ENCODE results near the gene GINS2.

Gene GINS2

DNA sequence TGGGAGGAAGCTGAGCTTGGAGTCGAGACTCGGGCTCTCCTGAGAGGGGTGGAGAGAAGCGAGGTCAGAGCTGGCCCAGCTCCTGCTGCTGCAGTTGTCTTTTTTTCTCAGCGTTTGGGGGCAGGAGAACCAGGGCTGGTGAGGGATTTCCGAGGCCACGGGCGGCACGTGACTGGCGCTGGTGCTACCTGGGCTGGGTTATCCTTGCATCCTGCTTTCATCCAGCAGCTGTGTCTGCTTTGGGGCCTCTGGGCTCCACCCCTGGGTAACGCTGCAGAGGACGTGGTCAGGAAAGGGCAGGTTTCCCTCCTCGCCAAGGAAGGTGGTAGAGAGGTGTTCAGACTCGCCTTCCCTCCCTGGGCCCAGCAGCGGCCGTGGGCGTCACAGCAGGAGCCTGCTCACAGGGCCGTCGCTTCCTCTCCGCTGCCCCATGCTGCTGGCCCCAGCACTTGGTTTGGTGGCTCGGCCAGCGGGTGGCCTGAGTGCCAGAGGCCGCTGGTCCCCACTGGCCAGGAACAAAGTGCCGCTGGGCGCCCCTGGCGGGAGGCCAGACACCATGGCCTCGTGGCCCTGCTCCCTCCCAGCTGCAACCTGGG is 53.1 kb downstream of the GINS2 start:
- no peak overlapping the region for H3K4me3 ChIP-seq (ENCODE audit: insufficient read depth in 1 of 2, low read depth in 1 of 2, low read length in 2 of 2)
- no peak overlapping the region for H2AFZ ChIP-seq (ENCODE audit: low read depth, low read length)
- no peak overlapping the region for H3K9ac ChIP-seq (ENCODE audit: low read length)
- H3K27ac ChIP-seq (ENCODE audit: low read length, poor library complexity, severe bottlenecking), result no peak overlapping the region
- peaks cover 0 to 81% of the 10 kb centered on the region in 2 experiments for H3K36me3 ChIP-seq (ENCODE audit: control insufficient read depth in 1 of 2, insufficient read depth in 2 of 2, low read depth in 1 of 2, low read length in 2 of 2)
- no peak overlapping the region for H2BK15ac ChIP-seq (ENCODE audit: low read depth, poor library complexity, severe bottlenecking)
- H3K9me3 ChIP-seq (ENCODE audit: control insufficient read depth, low read length), result no peaks in the 10 kb centered on the region
- peaks cover 57% of the 10 kb centered on the region for H3K79me1 ChIP-seq (replicated peaks; ENCODE audit: low read length, poor library complexity, severe bottlenecking)
- H4K8ac ChIP-seq (ENCODE audit: low read length), result no peak overlapping the region
- no peak overlapping the region for H3K4me2 ChIP-seq (ENCODE audit: low read length, poor library complexity, severe bottlenecking)
- no peak overlapping the region for H2BK12ac ChIP-seq (ENCODE audit: low read length in 2 of 2)
- H2BK5ac ChIP-seq (ENCODE audit: low read depth, low read length, poor library complexity, severe bottlenecking), result no peak overlapping the region
- no peak overlapping the region for H4K91ac ChIP-seq (ENCODE audit: low read length)
- H3K27me3 ChIP-seq (ENCODE audit: control insufficient read depth in 1 of 2, insufficient read depth in 1 of 2, low read length in 2 of 2), result no peaks in the 10 kb centered on the region
- H3K4ac ChIP-seq (ENCODE audit: low read depth in 1 of 2, low read length in 2 of 2), result no peak overlapping the region
- H2BK120ac ChIP-seq (ENCODE audit: low read depth, low read length), result no peak overlapping the region
- peaks cover 37% of the 10 kb centered on the region for H3K4me1 ChIP-seq (ENCODE audit: control insufficient read depth, insufficient read depth, low read depth, low read length)
- no peak for DNase-seq
- WGBS, result 94% methylated on average over 26 of the region's 26 CpGs
- H3K23ac ChIP-seq (ENCODE audit: low read length in 2 of 2), result no peak overlapping the region
- no peak overlapping the region for H3K18ac ChIP-seq (ENCODE audit: low read depth in 1 of 2, low read length in 2 of 2)
- no peak overlapping the region for H3K14ac ChIP-seq (ENCODE audit: low read length in 2 of 2)
- H2AK5ac ChIP-seq (ENCODE audit: low read length, severe bottlenecking), result no peak overlapping the region

DNA sequence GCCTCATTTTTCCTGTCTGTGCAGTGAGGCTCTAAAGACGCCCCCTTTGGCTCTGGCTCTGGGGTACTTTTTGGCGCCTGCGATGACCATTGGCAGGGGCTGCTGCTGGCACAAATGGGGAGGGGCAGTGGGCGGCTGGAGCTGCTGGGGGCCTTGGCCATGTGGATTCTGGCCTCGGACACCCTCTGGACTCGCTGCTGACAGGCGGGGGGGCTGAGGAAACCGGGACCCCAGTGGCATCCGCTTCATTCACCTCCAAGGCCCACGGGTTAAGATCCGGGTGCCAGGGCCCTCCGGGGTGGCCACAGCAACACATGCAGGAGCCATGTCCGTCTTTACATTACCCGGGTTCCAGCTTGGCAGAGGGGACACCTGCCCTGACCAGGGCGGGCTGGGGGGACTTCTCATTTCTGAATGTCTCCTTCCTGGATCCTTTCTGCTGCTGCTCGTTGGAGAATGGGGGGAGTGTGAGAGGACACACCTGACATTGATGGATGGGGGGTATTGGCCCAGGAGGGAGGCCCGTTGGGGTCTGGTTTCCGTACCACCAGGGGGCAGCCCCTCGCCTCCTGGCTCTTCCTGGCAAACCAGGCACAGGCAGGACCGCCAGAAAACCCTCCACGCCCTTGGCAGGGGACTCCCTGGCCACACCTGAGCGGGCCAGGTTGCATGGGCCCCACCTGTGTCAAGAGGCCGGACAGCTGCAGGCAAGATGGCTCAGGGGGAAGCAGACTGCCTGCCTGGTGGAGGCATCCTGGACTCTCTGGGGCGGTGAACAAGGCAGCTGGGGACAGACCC is 53.8 kb downstream of the GINS2 start:
- 91% methylated on average over 24 of the region's 24 CpGs for WGBS
- Histone ChIP-seq H3K4me2 (ENCODE audit: low read length, poor library complexity, severe bottlenecking) (no peak overlapping the region), H3K27ac (ENCODE audit: low read length, poor library complexity, severe bottlenecking) (no peak overlapping the region), H3K23ac (ENCODE audit: low read length in 2 of 2) (no peak overlapping the region), H2BK15ac (ENCODE audit: low read depth, poor library complexity, severe bottlenecking) (no peak overlapping the region), H2BK120ac (ENCODE audit: low read depth, low read length) (no peak overlapping the region), H3K4me3 (ENCODE audit: insufficient read depth in 1 of 2, low read depth in 1 of 2, low read length in 2 of 2) (no peak overlapping the region), H3K4me1 (ENCODE audit: control insufficient read depth, insufficient read depth, low read depth, low read length) (peaks cover 37% of the 10 kb centered on the region), H3K9me3 (ENCODE audit: control insufficient read depth, low read length) (peaks cover 2% of the 10 kb centered on the region), H3K9ac (ENCODE audit: low read length) (no peak overlapping the region), H3K27me3 (ENCODE audit: control insufficient read depth in 1 of 2, insufficient read depth in 1 of 2, low read length in 2 of 2) (no peaks in the 10 kb centered on the region), H3K18ac (ENCODE audit: low read depth in 1 of 2, low read length in 2 of 2) (no peak overlapping the region), H2BK12ac (ENCODE audit: low read length in 2 of 2) (no peak overlapping the region), H2AK5ac (ENCODE audit: low read length, severe bottlenecking) (no peak overlapping the region), H3K14ac (ENCODE audit: low read length in 2 of 2) (no peak overlapping the region), H2AFZ (ENCODE audit: low read depth, low read length) (no peak overlapping the region), H3K79me1 (replicated peaks; ENCODE audit: low read length, poor library complexity, severe bottlenecking) (peaks cover 61% of the 10 kb centered on the region), H2BK5ac (ENCODE audit: low read depth, low read length, poor library complexity, severe bottlenecking) (no peak overlapping the region), H4K8ac (ENCODE audit: low read length) (no peak overlapping the region), H4K91ac (ENCODE audit: low read length) (no peak overlapping the region), H3K4ac (ENCODE audit: low read depth in 1 of 2, low read length in 2 of 2) (no peak overlapping the region), H3K36me3 (ENCODE audit: control insufficient read depth in 1 of 2, insufficient read depth in 2 of 2, low read depth in 1 of 2, low read length in 2 of 2) (peaks cover 0 to 78% of the 10 kb centered on the region in 2 experiments)
- no peak for DNase-seq

DNA sequence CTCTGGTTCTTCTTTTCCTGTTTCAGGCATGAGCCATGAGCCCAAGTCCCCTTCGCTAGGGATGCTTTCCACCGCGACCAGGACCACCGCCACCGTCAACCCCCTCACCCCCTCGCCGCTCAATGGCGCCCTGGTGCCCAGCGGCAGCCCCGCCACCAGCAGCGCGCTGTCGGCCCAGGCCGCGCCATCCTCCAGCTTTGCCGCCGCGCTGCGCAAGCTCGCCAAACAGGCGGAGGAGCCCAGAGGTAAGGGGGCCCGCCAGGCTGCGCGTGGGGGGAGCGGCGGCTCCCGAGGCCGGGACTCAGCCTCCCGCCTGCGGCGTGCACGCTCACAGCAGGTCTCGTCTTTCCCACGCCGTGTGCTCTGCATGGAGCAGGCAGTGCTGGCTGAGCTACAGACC is 54.9 kb downstream of the GINS2 start:
- Histone ChIP-seq H3K27ac (ENCODE audit: low read length, poor library complexity, severe bottlenecking) (no peak overlapping the region), H3K4ac (ENCODE audit: low read depth in 1 of 2, low read length in 2 of 2) (no peak overlapping the region), H4K91ac (ENCODE audit: low read length) (no peak overlapping the region), H2AFZ (ENCODE audit: low read depth, low read length) (no peak overlapping the region), H3K18ac (ENCODE audit: low read depth in 1 of 2, low read length in 2 of 2) (no peak overlapping the region), H3K4me3 (ENCODE audit: insufficient read depth in 1 of 2, low read depth in 1 of 2, low read length in 2 of 2) (no peak overlapping the region), H2BK5ac (ENCODE audit: low read depth, low read length, poor library complexity, severe bottlenecking) (no peak overlapping the region), H3K9ac (ENCODE audit: low read length) (no peak overlapping the region), H3K36me3 (ENCODE audit: control insufficient read depth in 1 of 2, insufficient read depth in 2 of 2, low read depth in 1 of 2, low read length in 2 of 2) (peaks cover 0 to 75% of the 10 kb centered on the region in 2 experiments), H3K79me1 (replicated peaks; ENCODE audit: low read length, poor library complexity, severe bottlenecking) (peaks cover 61% of the 10 kb centered on the region), H4K8ac (ENCODE audit: low read length) (no peak overlapping the region), H3K9me3 (ENCODE audit: control insufficient read depth, low read length) (peaks cover 8% of the 10 kb centered on the region), H3K27me3 (ENCODE audit: control insufficient read depth in 1 of 2, insufficient read depth in 1 of 2, low read length in 2 of 2) (no peaks in the 10 kb centered on the region), H2BK120ac (ENCODE audit: low read depth, low read length) (no peak overlapping the region), H3K4me1 (ENCODE audit: control insufficient read depth, insufficient read depth, low read depth, low read length) (peaks cover 33% of the 10 kb centered on the region), H2AK5ac (ENCODE audit: low read length, severe bottlenecking) (no peak overlapping the region), H3K14ac (ENCODE audit: low read length in 2 of 2) (no peak overlapping the region), H3K4me2 (ENCODE audit: low read length, poor library complexity, severe bottlenecking) (no peak overlapping the region), H2BK15ac (ENCODE audit: low read depth, poor library complexity, severe bottlenecking) (no peak overlapping the region), H3K23ac (ENCODE audit: low read length in 2 of 2) (no peak overlapping the region), H2BK12ac (ENCODE audit: low read length in 2 of 2) (no peak overlapping the region)
- 96% methylated on average over 35 of the region's 35 CpGs for WGBS
- DNase-seq, result no peak

GRCh38 chr16:85633438-85633743 is 55.4 kb downstream of the GINS2 start:
- no peak overlapping the region for H2BK120ac ChIP-seq (ENCODE audit: low read depth, low read length)
- H2AK5ac ChIP-seq (ENCODE audit: low read length, severe bottlenecking), result no peak overlapping the region
- peaks cover 0 to 75% of the 10 kb centered on the region in 2 experiments for H3K36me3 ChIP-seq (ENCODE audit: control insufficient read depth in 1 of 2, insufficient read depth in 2 of 2, low read depth in 1 of 2, low read length in 2 of 2)
- H2BK12ac ChIP-seq (ENCODE audit: low read length in 2 of 2), result no peak overlapping the region
- no peak overlapping the region for H2AFZ ChIP-seq (ENCODE audit: low read depth, low read length)
- no peak overlapping the region for H2BK15ac ChIP-seq (ENCODE audit: low read depth, poor library complexity, severe bottlenecking)
- no peak overlapping the region for H4K91ac ChIP-seq (ENCODE audit: low read length)
- H3K4ac ChIP-seq (ENCODE audit: low read depth in 1 of 2, low read length in 2 of 2), result no peak overlapping the region
- peaks cover 34% of the 10 kb centered on the region for H3K4me1 ChIP-seq (ENCODE audit: control insufficient read depth, insufficient read depth, low read depth, low read length)
- H3K9ac ChIP-seq (ENCODE audit: low read length), result no peak overlapping the region
- H3K9me3 ChIP-seq (ENCODE audit: control insufficient read depth, low read length), result peaks cover 8% of the 10 kb centered on the region
- no peaks in the 10 kb centered on the region for H3K27me3 ChIP-seq (ENCODE audit: control insufficient read depth in 1 of 2, insufficient read depth in 1 of 2, low read length in 2 of 2)
- H3K14ac ChIP-seq (ENCODE audit: low read length in 2 of 2), result no peak overlapping the region
- no peak for DNase-seq
- 97% methylated on average over 15 of the region's 15 CpGs for WGBS
- H3K4me2 ChIP-seq (ENCODE audit: low read length, poor library complexity, severe bottlenecking), result no peak overlapping the region
- no peak overlapping the region for H3K27ac ChIP-seq (ENCODE audit: low read length, poor library complexity, severe bottlenecking)
- H3K18ac ChIP-seq (ENCODE audit: low read depth in 1 of 2, low read length in 2 of 2), result no peak overlapping the region
- no peak overlapping the region for H3K23ac ChIP-seq (ENCODE audit: low read length in 2 of 2)
- no peak overlapping the region for H2BK5ac ChIP-seq (ENCODE audit: low read depth, low read length, poor library complexity, severe bottlenecking)
- H4K8ac ChIP-seq (ENCODE audit: low read length), result no peak overlapping the region
- H3K79me1 ChIP-seq (replicated peaks; ENCODE audit: low read length, poor library complexity, severe bottlenecking), result peaks cover 61% of the 10 kb centered on the region
- no peak overlapping the region for H3K4me3 ChIP-seq (ENCODE audit: insufficient read depth in 1 of 2, low read depth in 1 of 2, low read length in 2 of 2)
